Muscle of leg (tissue), 11 donors: Measurements from ENCODE around the gene NTN1. TPM values are rescaled to one million over a fixed set of nuclear protein-coding genes. Genes with fewer than 3 reads are reported as not detected.
A peak's percentile ranks its signal among the peaks of the same experiment; 100 is the strongest.

Experiments
- DNase-seq: peaks from one replicate; pipeline ENCODE4 v3.0.0; 2013
- H3K27ac ChIP-seq: one replicate; pipeline ENCODE4 v1.5.1; 2013; ENCODE audit warnings: mild to moderate bottlenecking, low read length, control low read depth
- H3K27me3 ChIP-seq: one replicate; pipeline ENCODE4 v1.6.1; 2013; ENCODE audit warnings: low read length; ENCODE audit not compliant: control insufficient read depth, insufficient read depth
- H3K36me3 ChIP-seq: one replicate; pipeline ENCODE4 v1.6.1; 2013; ENCODE audit warnings: low read length; ENCODE audit not compliant: control insufficient read depth, insufficient read depth
- H3K4me1 ChIP-seq: one replicate; pipeline ENCODE4 v1.6.1; 2013; ENCODE audit warnings: low read length; ENCODE audit not compliant: control insufficient read depth, insufficient read depth
- H3K4me3 ChIP-seq: one replicate; pipeline ENCODE4 v1.5.1; 2013; ENCODE audit warnings: low read length, control low read depth
- H3K9me3 ChIP-seq: replicated peaks from 2 replicates; pipeline ENCODE4 v1.6.1; 2013; ENCODE audit warnings: low read depth, low read length; ENCODE audit not compliant: control insufficient read depth
- WGBS: methylation state at CpG from one replicate; pipeline ENCODE4 v1.1.5; 2013; ENCODE audit warnings: missing lambda C conversion rate; ENCODE audit not compliant: insufficient coverage; 5-methylcytosine and 5-hydroxymethylcytosine counted together
- polyA plus RNA-seq, 8 donors: library from polyadenylated mRNA; unstranded; fragments of 120-200 nt; gene quantifications; one replicate each; pipeline versions ENCODE4 v1.2.1 to v1.2.3, GENCODE V29; 2013; ENCODE audit warnings: inconsistent platforms in 1 of 8, low replicate concordance in 1 of 8; ENCODE audit not compliant: insufficient read length in 8 of 8, insufficient read depth in 1 of 8
- total RNA-seq: library from RNA; stranded (reverse); fragments of 120-200 nt; gene quantifications from one replicate; pipeline ENCODE4 v1.2.4, GENCODE V29; 2013

The NTN1 gene
- total and polyA plus RNA-seq, 9 donors = 3.5 to 14.4 (median 5.6) TPM

DNA sequence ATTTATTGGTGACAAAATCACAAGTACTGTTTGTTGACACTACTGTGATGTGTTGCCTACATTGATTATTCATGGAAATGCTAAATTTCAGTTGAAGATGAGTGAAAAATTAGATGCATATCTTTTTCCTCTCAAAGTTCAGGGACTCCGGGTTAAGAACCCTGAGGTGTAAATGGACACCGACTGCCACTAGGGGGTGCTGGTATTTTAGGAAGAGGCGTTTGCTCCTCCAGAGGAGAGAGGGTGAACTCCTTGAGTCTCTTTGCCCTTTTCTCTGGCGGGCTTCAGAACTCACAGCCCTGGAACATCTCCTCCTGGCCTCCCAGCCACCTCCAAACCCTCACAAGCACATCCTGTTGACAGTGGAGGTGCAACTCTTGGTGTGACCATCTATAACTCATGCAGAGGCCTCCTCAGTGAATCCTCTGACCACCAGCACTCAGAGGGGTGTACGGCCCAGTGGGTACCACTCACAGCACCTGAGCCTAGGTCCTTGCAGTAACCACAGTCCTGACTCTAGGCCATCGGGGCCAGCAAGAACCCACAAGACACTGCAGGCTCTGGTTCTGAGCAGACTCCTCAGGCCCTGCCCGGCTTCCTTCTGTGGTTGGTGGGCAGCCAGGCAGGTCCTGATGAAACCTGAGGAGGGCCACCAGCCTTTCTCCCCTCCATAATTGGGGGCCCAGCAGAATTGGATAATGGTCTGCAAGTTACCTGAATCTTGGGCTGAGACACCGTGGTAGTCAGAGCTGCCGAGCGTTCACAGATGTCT, 29.6 kb upstream of the NTN1 start:
- WGBS = 82% methylated on average over 6 of the region's 10 CpGs
- no peaks in the 10 kb centered on the region for H3K36me3 ChIP-seq
- peaks cover 5% of the 10 kb centered on the region for H3K4me1 ChIP-seq
- no peaks in the 10 kb centered on the region for H3K9me3 ChIP-seq
- peaks cover 5% of the 10 kb centered on the region for H3K27me3 ChIP-seq
- peak; percentile 74 for DNase-seq
- no peak overlapping the region for H3K4me3 ChIP-seq
- no peak overlapping the region for H3K27ac ChIP-seq

DNA sequence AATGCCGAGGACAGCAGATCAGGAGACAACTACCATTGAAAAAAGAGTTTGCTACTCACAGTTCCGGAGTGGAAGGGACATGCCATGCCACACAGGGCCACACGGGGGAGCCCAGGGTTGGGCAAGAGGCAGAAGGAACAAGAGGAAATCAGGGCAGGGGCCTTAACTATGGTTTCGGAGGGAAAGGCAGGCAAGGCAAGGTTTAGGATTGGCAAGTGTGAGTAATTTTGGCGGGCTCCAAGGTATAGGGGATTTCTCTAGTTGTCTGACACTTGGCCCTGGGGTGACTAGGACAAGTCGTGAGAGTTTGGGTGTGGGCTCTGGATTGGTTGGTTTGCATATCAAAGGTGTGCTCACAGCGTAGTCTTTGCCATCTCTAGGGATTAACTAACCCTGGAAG, 27.0 kb upstream of the NTN1 start:
- WGBS = 13% methylated on average over 5 of the region's 7 CpGs
- Histone ChIP-seq H3K27me3 (peaks cover 5% of the 10 kb centered on the region), H3K27ac (no peak overlapping the region), H3K4me3 (no peak overlapping the region), H3K9me3 (no peaks in the 10 kb centered on the region), H3K4me1 (peaks cover 5% of the 10 kb centered on the region), H3K36me3 (no peaks in the 10 kb centered on the region)
- peak; percentile 36 for DNase-seq

DNA sequence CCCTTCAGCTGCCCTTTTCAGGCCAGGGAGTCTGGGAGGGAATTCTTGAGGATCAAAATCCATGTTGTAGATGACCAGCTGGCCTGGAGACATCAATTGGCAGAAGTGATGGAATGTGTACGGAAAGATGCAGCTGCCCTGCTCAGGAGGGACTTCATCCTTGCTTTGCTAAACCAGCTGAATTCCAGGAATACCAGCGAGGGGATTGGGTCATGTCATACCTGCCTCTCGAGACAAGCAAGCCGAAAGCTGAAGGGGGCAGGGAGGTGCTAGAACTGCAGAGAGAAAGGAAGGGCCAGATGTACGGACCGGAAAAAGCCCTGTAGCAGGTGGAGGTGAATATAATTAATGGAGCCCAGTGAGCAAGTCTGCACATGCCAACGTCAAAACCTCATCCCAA, 25.6 kb upstream of the NTN1 start:
- WGBS = 18% methylated on average over 4 of the region's 7 CpGs
- Histone ChIP-seq H3K4me1 (peaks cover 5% of the 10 kb centered on the region), H3K27me3 (peaks cover 5% of the 10 kb centered on the region), H3K9me3 (peaks cover 2% of the 10 kb centered on the region), H3K27ac (no peak overlapping the region), H3K36me3 (no peaks in the 10 kb centered on the region), H3K4me3 (no peak overlapping the region)
- no peak for DNase-seq

DNA sequence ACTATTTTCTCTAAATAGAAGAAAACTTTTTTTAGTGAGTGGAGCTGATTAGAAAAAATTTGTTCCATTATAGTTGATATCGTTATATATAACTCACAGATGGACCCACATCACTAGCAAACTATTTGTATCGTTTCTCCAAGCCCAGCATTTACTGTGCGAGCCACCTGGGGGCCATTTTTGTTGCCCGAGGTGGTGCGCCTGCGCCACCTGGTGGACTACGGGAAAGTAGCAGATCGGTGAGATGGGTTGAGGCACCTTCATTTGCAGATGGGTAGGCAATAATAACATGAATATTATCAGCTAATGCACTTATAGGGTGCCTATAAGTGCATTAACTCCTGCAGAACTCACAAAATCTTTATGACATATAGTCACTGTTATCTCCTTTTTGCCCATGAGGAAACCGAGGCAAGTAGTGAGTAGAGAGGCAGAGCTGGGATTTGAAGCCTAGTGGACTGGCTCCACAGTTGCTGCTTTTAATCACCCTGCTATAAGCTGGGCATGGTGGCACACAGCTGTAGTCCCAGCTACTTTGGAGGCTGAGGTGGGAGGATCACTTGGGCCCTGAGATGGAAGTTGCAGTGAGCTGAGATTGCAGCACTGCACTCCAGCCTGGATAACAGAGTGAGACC, 23.2 kb upstream of the NTN1 start:
- Histone ChIP-seq H3K27me3 (peaks cover 21% of the 10 kb centered on the region), H3K4me3 (no peak overlapping the region), H3K9me3 (peaks cover 2% of the 10 kb centered on the region), H3K27ac (no peak overlapping the region), H3K36me3 (no peaks in the 10 kb centered on the region), H3K4me1 (peaks cover 7% of the 10 kb centered on the region)
- DNase-seq = no peak
- WGBS = 0% methylated on average over 1 of the region's 9 CpGs

DNA sequence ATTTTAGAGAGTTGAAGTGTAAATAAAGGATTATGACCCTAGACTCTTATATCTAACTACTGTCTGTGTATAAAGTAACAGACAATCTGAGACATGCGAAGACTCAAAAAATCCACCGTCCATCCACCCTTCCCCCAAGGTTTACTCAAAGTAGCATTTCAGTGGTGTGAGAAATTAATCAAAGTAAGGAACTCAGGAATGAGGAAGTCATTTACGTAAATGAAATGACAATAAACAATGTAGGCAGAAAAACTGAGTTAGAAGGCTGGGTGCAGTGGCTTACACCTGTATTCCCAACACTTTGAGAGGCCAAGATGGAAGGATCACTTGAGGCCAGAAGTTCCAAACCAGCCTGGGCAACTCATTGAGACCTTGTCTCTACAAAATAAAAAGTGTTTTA, 19.8 kb upstream of the NTN1 start:
- peaks cover 51% of the 10 kb centered on the region for H3K27me3 ChIP-seq
- no CpG with 5 or more reads among the region's 3 CpGs for WGBS
- no peaks in the 10 kb centered on the region for H3K36me3 ChIP-seq
- no peak overlapping the region for H3K4me3 ChIP-seq
- peaks cover 2% of the 10 kb centered on the region for H3K9me3 ChIP-seq
- H3K27ac ChIP-seq = no peak overlapping the region
- H3K4me1 ChIP-seq = peaks cover 14% of the 10 kb centered on the region
- DNase-seq = no peak

DNA sequence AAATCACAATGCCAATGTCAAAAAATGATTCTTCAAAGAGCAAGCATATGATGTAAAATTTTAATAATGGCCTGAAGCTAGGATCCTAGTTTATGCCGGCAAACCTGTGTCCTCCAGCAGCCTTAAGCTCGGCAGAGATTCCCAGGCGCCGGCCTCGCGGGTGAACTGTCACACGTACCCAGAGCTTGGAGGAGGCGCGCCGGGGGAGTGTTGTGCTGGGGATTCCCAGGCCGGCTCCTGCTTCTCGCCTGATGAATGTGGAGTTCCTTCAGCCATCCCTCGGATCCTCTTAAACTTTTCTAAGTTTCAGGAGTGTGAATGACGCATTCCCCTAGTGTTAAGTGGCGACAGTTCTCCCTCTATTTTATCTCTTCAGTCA, 19.1 kb upstream of the NTN1 start:
- peaks cover 54% of the 10 kb centered on the region for H3K27me3 ChIP-seq
- WGBS = 14% methylated on average over 11 of the region's 15 CpGs

DNA sequence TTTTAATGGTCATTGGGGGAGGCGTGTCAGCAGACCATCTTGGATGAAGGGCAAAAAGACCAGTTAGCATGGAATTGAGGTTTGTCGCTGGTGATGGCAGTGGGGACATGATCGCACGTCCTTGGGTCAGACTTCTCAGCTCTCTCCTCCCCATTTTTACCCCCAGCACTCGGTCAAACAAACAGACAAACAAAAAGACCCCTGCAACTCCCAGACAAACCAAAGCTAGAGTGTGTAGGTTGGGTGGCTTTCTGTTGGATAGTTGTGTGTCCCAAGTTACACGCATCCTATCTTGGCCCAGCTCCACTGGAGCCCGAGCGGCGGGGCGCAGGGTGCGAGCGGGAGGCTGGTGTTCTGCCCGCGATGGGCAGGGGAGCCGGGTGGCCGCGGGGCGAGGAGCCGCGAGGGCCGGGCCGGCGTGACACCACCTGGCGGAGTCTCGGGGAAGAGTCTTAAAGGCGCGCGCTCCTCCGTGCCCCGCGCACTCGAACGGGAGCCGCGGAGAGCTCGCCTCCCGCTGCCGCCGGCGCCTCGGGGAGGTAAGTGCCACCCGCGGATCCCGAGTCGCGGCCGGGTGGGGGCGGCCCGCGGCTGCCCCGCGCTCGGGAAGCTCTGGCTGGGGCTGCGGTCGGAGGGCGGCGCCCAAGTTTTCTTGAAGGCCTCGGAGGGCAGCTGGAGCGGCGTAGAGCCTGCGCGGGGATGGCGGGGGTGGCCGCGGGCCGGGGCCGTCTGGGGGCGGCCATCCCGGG, 18.5 kb upstream of the NTN1 start:
- peaks cover 57% of the 10 kb centered on the region for H3K27me3 ChIP-seq
- no peak overlapping the region for H3K4me3 ChIP-seq
- no peaks in the 10 kb centered on the region for H3K36me3 ChIP-seq
- peaks cover 14% of the 10 kb centered on the region for H3K4me1 ChIP-seq
- peak; percentile 50 for DNase-seq
- peaks cover 2% of the 10 kb centered on the region for H3K9me3 ChIP-seq
- under 1% methylated on average over 64 of the region's 69 CpGs for WGBS
- no peak overlapping the region for H3K27ac ChIP-seq

More for the DNA sequence above, 19.1 kb upstream of the NTN1 start:
- Histone ChIP-seq H3K9me3 (peaks cover 2% of the 10 kb centered on the region), H3K36me3 (no peaks in the 10 kb centered on the region), H3K4me1 (peaks cover 14% of the 10 kb centered on the region), H3K4me3 (no peak overlapping the region), H3K27ac (no peak overlapping the region)
- DNase-seq = no peak

DNA sequence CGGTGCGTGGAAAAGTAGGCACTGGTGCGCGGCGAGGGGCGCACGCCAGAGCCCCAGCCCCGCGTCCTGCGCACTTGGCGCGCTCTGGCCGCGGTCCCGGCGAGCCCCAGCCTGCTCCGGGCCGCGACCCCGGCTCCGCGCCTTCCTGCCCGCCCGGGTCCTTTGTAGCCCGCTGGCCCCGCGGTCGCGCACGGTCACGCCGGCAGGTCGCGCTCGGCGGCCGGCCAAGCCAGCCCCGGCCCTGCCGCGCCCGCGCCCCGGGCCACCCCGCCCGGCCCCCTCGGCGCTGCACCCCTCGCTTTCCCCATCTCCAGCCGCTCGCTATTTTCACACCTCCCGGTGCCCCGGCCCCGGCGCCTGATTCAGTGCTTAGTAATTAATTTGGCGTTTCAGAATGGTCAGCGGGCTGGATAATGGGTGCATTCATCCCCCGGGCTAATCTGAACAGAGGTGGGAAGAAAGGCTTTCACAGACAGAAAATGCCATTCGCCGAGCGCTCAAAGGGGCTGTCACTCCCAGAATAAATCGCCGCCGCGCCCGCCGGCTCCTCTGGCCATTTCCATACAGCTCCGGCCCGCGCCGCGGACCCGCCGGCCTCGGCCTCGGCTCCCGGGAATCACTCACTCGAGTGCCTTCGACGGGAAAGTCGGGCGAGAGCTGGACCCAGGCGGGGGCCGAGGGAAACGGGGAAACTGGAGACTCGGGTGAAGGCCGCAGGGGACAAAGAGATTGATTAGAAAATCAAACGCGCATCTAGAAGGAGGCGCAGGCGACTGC, 17.8 kb upstream of the NTN1 start:
- H3K36me3 ChIP-seq = no peaks in the 10 kb centered on the region
- H3K27me3 ChIP-seq = peaks cover 58% of the 10 kb centered on the region
- peaks cover 14% of the 10 kb centered on the region for H3K4me1 ChIP-seq
- peak overlapping the region; percentile 17 for H3K4me3 ChIP-seq
- under 1% methylated on average over 84 of the region's 90 CpGs for WGBS
- no peak for DNase-seq
- H3K9me3 ChIP-seq = peaks cover 2% of the 10 kb centered on the region
- H3K27ac ChIP-seq = no peak overlapping the region

DNA sequence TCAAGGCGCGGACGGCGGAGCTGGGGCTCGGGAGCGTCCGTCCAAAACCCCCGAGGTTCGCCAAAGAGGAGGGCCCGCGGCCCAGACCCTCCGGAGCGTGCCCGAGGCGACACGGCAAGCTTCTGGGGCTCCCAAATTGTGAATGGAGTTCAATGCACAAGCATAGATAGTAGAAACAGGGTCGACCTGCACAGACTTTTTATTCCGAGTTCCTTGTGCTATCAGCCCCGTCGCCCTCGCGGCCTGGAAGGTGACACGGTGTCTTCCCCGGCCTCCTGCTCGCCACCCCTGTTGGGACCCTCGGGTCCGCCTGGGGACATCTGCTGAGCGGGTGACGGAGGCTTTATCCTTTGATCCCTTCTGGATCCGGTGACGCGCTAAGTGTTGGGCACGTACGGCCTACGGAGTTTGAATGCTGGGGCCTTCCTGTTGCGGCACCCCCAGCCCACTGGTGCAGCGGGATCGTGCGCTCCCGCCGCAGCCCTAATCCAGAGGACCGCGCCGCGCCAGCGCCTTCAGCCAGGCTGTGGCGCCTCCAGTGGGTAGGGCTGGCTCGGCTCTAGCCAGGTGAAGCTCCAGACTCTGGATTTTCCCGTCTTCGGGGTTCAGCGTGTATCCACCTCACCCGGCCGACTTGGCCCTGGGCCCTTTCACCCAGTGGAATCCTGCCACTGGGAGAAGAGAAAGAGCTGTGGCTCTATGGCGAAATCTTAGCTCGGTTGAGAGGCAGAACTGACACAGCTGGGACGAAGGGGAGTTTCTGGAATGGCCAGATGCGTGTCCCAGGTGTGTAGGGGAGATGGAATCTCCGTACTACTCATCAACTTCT, 17.0 kb upstream of the NTN1 start:
- peaks cover 64% of the 10 kb centered on the region for H3K27me3 ChIP-seq
- peak overlapping the region; percentile 17 for H3K4me3 ChIP-seq
- no peak overlapping the region for H3K27ac ChIP-seq
- no peaks in the 10 kb centered on the region for H3K36me3 ChIP-seq
- no peak for DNase-seq
- H3K4me1 ChIP-seq = peaks cover 14% of the 10 kb centered on the region
- peaks cover 2% of the 10 kb centered on the region for H3K9me3 ChIP-seq
- 7% methylated on average over 48 of the region's 58 CpGs for WGBS
